GM19025 (cell line): ENCODE results near the gene RBPJ.
"Not testable (repeated sequence)": the region's sequence is repeated elsewhere in the genome, so short reads cannot be mapped to it uniquely, and the experiment has no call there.

Source experiments
- ATAC-seq: cut with Tn5 transposase; IDR thresholded peaks from one replicate; pipeline ENCODE4 v1.9.1; 2021; ENCODE audit warnings: mild to moderate bottlenecking, low read depth, moderate library complexity; ENCODE audit not compliant: unreplicated experiment

The RBPJ gene

DNA sequence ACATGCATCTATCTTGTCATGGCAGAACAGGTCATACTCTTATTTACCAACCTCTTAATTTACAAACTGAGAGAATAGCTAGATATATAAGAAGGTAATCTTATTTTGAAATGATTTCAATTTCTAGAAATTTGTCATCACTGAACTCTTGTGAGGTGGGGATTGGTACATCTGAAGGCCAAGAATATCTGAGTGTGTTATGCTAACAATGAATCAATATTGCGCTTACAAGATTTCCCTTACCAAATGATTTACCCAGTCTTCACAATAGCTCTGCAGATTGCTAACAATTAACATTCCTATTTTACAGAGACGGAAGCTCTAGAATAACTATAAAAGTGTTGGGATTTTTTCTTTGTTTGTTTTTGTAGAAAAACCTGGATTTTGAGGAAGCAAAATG, 48.3 kb downstream of the RBPJ start:
- ATAC-seq = no peak

DNA sequence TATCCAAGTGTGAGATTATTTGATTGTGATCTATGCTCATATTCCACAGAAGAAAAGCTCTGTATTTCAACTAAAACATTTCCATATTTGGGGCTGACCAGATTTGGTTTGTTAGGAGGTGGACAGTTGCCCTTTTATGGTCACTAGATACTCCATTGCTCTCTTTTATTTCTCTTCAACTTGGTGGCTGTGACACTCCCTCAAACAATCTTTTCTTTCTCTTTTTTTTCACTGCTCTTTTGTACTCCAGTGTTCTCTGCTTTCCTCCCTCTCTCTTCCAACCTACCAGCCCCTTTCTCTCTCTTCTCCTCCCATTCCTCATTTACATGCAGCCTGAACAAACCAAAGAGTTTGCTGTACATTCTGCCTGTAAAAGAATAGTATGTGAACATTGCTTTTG, 48.8 kb downstream of the RBPJ start:
- no peak for ATAC-seq

DNA sequence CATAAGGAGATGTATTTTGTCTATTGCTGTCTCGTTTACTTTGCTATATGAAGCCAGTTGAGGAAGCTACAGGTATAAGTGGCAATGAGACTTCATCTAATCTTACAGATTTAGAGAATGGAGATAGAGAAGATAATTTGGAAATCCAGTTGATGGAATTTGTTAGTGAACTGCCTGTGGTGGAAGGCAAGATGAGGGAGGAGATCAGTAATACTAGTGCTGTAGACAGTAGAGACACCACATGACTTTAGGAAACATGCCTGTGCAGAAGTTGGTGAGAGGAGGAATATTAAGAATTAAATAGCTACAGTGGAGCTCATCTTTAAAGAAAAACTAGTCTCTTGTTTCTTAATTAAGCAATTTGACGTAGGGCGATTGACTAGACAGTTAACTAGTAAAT, 51.3 kb downstream of the RBPJ start:
- no peak for ATAC-seq

DNA sequence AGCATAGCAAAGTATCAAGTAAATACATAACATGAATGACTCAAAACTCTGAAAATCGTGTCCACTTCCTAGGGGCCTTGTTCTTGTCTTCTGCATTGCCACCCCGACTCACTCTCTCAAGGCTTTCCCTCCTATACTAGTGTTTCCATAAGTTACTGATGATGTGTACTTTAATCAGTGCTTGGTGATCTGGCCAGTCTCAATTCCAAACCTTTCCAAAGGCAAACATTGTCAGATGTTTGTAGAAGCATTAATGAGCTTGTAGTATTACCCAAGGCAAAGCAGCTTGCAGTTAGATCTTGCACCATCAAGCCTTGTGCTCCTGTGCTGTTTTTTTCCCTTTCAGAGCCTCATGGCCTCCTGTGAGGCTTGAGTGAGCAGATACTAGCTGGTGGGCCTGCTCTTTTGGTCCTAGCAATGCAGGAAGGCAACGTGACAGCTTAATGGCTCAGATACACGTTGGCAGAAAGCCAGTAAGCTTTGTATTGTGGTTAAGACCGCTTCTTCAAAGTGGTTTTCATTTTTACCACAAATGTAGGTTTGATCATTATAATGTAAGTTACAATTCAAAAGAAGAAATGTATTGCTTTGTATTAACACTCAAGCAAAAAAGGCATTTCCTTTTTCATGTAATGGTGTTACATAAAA, 51.8 kb downstream of the RBPJ start:
- ATAC-seq = peak; percentile 78

DNA sequence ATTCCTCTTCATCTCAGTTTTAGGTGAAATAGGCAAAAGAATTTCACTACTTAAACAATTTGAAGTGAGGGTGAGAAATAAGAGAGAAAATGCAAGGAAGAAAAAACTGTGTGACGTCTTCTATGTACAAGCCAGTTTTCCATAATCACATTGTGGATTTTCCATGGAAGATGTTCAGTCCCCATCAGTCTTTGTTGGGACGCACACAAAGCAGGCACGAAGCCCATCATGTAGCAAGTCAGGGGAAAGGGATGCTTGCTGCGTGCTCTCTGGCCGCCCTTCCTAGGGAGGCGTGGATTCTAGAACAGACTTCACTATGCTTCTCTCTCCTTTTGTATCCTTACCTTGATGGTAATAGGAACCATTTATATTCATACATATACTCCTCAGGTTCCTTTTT, 54.7 kb downstream of the RBPJ start:
- ATAC-seq = no peak

DNA sequence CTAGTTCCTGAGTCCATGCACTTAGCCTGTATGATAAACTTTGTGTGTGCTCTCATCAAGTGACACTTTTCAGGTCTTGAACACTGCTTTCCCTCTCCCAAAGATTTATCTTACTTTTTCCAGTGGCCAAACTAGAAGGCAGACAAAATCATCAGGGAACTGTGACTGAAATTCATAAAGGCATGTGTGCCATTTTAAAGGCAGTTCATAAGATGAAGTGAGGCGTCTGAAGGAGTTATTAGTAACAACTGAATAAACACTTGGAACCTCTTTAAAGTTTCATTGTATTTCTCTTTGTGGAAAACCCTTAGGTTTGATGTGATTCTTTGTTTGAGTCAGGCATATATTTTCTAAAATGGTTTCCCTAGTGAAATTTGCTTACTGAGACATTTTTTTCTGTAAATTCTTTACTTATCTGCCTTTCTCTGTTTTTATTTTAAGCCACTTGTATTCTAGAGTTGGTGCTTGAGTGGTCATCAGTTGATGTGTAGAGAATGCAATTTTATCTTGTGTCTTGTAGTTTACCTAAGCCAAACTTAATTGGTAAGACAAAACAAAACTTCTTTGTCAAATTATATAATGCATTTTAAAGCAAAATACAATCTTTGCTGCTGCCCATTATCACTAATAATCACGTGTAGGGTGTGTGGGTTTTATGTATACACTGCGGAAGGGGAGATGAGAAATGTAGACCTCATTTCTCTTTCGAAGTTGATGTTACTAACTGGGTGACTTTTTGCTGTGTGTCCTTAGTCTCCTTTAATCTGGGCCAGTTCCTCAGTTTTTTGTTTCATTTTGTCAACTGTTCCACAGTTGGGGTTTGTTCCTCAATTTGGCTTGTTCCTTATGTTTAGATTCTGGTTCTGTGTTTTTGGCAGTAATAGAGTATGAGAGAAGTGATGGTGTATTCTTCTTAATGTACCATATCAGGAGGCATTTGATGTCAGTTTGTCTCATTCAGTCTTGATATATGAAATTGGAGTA, 56.8 kb downstream of the RBPJ start:
- ATAC-seq = no peak

DNA sequence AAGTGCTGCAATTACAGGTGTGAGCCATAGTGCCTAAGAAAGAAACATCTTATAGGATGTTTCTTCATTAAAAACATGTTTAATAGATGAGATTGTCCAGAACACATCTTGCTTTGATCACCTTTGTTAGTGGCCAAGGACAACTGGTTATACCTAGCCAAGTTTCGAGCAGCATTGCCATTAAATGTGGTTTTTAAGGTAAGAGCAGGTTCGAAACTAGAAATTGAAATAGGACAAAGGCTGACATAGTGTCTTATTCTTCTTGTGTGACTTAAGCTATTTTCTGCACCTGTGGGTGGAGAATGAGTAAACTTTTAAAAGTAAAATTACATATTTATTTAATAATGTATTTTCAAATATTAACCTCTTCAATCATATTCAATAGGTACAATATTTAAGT, 59.0 kb downstream of the RBPJ start:
- ATAC-seq = no peak

DNA sequence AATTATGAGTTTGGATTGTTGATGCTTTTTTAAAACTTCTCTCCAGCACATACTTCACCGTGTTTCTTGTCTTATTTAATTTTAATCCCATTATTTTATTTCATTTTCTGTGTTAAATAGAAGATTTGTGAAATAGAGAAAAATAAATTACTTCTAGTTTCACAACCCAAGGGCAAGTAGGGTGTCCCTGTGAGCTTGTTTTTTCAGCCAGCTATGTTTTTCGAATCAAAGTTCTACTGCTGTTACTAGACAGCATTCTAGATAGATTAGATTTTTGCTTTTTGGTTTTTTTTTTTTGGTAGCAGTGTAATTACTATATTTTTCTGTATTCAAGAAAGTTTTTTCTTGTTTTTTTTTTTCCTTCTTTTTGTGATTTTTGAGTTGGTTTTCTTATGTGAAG, 59.9 kb downstream of the RBPJ start:
- no peak for ATAC-seq

DNA sequence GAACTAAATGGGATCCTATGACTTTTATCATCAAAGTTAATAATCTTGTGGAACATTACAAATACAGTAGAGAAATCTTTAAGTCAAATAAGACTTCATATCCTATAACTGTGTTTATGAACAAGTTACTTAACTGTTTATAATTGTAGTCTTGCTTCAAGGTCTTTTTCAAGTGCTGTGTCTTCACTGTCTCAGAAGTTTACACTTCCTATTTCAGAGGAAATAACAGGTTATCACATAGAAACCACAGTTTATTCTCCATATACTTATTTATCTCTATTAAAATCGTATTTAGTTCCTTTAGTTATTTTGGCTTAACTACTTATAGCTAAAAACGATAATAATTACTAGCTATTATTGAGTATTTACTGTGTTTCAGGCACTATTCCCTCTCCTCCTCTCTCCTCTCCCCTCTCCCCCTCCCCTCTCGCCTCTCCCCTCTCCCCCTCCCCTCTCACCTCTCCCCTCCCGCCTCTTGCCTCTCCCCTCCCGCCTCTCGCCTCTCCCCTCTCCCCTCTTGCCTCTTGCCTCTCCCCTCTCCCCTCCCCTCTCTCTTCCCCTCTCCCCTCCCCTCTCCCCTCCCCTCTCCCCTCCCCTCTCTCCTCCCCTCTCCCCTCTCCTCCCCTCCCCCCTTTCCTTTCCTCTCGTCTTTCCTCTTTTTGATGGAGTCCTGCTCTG, 63.7 kb downstream of the RBPJ start:
- no peak for ATAC-seq

DNA sequence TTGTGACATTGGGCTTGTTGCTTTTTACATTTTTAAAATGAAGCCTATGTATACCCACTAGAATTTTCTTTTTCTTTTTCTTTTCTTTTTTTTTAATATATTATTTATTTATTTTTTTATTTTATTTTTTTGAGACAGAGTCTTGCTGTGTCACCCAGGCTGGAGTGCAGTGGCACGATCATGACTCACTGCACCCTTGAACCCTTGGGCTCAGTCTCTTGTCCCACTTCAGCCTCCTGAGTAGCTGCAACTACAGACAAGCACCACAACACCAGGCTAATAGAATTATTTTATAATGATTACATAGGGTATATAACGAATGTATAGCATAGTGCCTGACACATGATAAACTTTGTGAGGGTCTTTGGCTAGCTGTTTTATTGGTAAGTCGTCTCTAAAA, 64.9 kb downstream of the RBPJ start:
- ATAC-seq = no peak

DNA sequence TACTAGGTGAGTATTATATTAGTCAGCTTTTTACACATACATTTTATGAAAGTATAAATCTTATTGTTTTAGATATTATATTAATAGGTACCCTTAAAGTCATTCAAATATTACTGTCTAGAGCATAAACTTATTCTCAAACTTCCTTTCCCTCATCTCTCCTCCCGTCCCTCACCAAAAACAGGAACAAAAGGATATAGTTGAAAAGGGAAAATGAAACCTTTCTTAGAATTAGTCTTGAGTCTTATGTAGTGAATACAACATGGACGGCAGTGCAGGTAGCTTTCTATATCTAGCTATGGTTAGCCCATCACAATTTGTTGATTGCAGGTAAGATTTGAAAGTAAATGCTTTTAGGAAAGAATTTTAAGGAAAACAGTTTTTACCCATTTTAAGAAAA, 65.6 kb downstream of the RBPJ start:
- no peak for ATAC-seq

DNA sequence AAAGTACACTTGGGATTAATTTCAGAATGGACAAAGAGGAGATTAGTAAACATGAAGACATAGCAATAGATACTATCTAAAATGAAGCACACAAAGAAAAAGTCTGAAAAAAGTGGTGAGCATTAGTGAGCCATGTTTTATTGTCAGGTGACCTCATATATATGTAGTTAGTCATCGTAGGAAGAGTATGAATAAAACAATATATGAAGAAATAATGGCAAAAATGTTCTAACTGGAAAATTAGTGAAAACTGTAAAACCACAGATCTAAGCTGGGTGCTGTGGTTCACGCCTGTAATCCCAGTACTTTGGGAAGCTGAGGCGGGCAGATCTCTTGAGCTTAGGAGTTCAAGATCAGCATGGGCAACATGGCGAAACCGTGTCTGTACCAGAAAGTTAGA, 67.9 kb downstream of the RBPJ start:
- ATAC-seq = no peak

DNA sequence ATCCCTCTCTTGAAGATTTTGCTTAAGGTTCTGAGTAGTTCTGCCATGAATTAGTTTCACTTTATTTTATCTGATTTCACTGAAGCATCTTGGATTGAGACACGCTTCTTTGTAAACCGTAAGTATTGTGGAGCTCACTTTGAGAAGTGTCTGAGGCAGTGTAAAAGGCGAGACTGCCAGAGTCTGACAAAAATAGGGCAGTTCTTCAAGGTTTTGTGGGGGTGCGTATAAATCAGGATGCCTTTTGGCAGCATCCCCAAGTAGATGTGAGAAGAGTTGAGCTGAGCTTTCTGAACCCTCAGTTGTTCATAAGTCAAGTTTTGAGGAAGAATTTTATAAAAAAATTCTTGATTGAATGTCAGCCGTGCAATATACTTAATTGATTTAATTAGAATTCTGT, 76.3 kb downstream of the RBPJ start:
- no peak for ATAC-seq

DNA sequence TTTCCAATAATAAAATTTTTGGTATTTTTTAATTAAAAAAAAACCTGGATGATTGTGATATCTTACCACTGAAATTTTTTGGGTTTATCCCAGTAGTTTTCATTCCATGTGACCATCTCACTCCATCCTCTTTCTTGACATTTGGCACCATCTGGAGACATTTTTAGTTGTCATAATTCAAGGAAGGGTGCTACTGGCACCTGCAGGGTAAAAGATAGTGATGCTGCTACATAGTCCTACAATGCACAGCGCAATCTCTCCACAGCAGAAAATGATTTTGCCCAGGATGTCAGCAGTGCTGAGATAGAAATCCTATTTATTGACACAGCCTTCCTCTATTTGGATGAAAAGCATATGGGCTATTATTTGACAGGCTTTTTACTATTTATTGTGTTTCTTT, 79.3 kb downstream of the RBPJ start:
- no peak for ATAC-seq

DNA sequence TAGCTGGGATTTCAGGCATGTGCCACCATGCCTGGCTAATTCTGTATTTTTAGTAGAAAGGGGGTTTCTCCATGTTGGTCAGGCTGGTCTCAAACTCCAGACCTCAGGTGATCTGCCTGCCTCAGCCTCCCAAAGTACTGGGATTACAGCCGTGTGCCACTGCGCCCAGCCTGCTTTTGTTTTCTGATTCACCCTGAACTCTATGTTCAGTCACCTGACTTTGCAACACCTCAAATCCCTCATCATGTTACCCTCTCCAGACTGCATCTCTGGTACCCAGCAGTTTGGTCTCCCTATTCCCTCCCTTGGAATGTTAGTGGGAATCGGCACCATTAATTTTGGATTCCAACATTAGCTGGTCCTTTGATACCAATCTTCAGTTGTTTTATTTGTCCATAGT, 81.2 kb downstream of the RBPJ start:
- ATAC-seq = not testable (repeated sequence)

DNA sequence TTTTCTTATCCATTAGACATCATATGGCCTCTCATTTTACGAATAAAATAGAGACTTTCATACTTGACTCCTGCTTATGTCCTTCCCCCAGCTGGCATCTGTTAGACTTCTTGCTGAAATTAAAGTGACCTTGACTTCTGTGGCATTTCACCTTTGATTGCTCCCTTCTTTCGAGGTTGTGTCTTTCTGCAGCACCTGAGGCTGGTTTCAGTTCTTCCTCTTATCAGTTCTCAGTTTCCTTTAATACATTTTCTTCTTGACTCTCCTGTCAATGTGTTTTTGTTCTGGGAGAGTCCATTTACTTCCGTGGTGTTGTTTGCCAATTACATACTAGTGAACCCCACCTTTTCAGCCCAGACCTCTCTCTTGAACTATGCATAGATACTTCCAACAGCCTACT, 81.6 kb downstream of the RBPJ start:
- no peak for ATAC-seq

DNA sequence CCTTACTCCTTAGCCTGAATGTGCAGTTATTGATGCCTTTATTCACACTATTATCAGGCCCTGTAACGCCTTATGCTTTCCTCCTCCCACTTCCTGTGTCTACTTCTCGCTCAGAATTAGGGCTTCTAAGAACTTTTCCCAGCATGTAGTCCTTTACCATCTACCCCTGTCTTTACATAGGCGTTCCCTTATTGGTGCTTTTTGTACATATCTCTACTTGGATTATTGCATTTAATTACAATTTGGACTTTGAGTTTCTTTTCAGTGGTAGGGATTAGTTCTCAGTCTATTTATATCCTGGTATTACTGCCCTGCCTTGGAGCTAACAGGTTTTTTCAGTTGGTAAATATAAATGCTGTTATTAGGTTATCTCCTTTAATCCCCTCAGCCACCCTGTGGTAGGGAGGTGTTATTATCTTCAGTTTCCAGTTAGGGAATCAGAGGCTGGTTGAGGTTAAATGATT, 84.0 kb downstream of the RBPJ start:
- ATAC-seq = no peak

DNA sequence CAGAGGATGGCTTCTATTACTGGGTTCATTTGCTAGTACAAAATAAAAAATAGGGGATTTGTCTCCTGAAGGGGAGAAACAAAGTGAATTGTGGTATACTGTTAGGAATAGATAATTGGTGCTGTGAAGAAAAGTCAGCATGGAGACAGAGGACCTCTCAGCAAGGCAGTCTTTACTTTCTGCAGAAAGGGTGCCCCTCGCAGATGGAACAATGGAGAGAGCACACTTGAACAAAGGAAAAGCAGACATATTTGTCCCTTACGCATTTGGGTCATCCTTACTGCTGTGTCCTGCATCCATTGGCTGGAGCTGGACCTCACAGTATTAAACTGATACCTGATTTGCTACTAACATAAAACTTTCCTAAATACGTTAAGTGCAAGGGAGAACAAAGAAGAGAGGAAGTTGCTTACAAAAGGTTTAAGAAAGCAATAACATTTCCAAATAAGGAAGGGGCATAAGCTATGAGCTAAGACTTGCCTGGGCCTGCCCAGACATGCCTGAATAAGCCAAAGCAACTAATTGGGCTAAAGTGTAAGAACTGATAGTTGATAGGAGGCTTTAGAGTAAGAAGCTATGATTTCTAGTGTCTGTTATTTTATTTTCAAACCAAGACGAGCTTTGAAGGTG, 85.6 kb downstream of the RBPJ start:
- no peak for ATAC-seq

DNA sequence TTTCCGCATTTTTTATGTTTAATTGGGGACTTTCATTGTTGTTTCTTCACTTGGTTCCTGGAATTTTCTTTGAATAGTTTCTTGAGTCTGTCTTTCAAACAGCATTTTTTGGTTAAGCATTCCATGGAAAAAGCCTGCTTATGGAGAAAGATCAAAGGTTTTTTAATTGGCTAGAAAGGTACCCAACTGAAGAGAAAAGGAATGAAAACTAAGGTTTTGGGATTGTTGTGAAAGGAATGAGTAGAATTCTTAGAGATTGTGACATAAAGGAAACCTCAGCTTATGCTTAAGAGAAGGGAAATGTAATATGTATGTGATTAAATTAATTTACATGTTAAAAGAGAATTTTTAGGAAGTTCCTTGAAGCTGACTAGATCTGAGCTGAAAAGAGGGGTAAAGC, 86.7 kb downstream of the RBPJ start:
- no peak for ATAC-seq

DNA sequence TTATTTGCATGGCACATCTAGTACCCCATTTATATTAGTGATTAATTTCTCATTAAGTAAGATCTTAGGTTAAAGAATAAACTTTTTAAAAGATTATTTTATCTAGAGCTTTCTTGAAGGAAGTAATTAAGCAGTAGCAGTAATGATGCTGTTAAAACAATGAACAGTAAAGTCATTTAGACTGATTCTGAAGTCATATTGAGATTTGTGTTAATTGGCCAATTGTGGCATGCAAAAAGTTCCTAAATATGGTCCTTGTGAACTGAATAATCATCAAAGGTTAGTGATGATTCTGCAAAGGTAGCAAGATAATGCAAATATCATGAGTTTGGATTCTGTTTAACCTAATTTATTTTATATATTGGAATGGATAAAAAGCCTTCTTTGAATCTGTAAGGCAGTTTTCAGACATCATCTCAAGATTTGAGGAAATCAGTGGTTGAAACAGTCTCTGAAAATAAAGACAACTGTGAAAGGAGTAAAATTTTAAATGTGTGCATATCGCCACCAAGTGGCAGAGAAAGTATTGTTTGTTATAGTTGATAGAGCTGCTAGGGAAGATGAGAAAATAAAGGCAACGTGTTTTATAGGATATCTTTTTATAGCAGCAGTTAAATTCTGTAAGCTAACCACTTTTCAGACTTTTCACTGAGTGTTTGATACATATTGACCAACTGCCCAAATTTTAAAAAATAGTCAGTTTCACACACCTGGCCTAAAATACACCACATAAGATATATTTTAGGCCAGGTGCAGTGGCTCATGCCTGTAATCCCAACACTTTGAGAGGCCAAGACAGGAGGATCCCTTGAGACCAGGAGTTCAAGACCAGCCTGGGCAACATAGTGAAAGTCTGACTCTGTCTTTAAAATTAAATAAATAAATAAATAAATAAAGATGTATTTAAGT, 89.8 kb downstream of the RBPJ start:
- peak; percentile 67 for ATAC-seq
